GM12878 (cell line): ENCODE results near the gene REEP2. TPM values are rescaled to one million over a fixed set of nuclear protein-coding genes. Genes with fewer than 3 reads are reported as not detected.

Source experiments
- ATF7 ChIP-seq: fragments of 450-650 bp; IDR thresholded peaks from 2 replicates; pipeline ENCODE4 v1.6.1; 2016; ENCODE audit warnings: low read depth, mild to moderate bottlenecking
- CREB1 ChIP-seq: IDR thresholded peaks from 2 replicates; pipeline ENCODE4 v1.6.1; 2012; ENCODE audit warnings: low read depth, mild to moderate bottlenecking, inconsistent platforms
- CTCF ChIP-seq, 3 experiments: IDR thresholded peaks in 2 of 3; conservative IDR thresholded peaks in 1 of 3; 2 replicates each; pipeline ENCODE4 v1.5.1; 2011; ENCODE audit warnings: low read depth in 3 of 3, low read length in 3 of 3, mild to moderate bottlenecking in 3 of 3, control low read depth in 2 of 3, moderate library complexity in 2 of 3, inconsistent platforms in 1 of 3, mixed read lengths in 1 of 3; ENCODE audit not compliant: control insufficient read depth in 2 of 3, insufficient read depth in 1 of 3; ENCODE audit errors: extremely low read depth in 1 of 3
- DPF2 ChIP-seq: fragments of 450-650 bp; IDR thresholded peaks from 2 replicates; pipeline ENCODE4 v1.6.1; 2017; ENCODE audit warnings: mild to moderate bottlenecking
- EGR1 ChIP-seq, 2 experiments: IDR thresholded peaks; 1 replicate in 1 of 2; 2 replicates in 1 of 2; pipeline ENCODE4 v1.6.1; 2011 to 2012; ENCODE audit warnings: low read depth in 2 of 2, low read length in 2 of 2, borderline replicate concordance in 1 of 2, mild to moderate bottlenecking in 1 of 2, moderate library complexity in 1 of 2
- ELK1 ChIP-seq: IDR thresholded peaks from 2 replicates; pipeline ENCODE4 v1.6.1; 2012; ENCODE audit warnings: low read depth, low read length, improper control_type of control experiment
- KAT2A ChIP-seq: conservative IDR thresholded peaks from 2 replicates; pipeline ENCODE4 v1.6.1; 2011; ENCODE audit warnings: low read depth, low read length; ENCODE audit not compliant: control insufficient read depth
- KLF5 ChIP-seq: fragments of 450-650 bp; IDR thresholded peaks from 2 replicates; pipeline ENCODE4 v1.6.1; 2014; ENCODE audit warnings: mild to moderate bottlenecking; ENCODE audit not compliant: partially characterized antibody
- LARP7 ChIP-seq: fragments of 450-650 bp; IDR thresholded peaks from 2 replicates; pipeline ENCODE4 v1.6.1; 2017; ENCODE audit warnings: mild to moderate bottlenecking
- NBN ChIP-seq: fragments of 450-650 bp; IDR thresholded peaks from 2 replicates; pipeline ENCODE4 v1.6.1; 2016
- POLR2AphosphoS2 ChIP-seq: IDR thresholded peaks from 2 replicates; pipeline ENCODE4 v1.6.1; 2011; ENCODE audit warnings: low read depth, mild to moderate bottlenecking, low read length, improper control_type of control experiment, moderate library complexity
- POLR2AphosphoS5 ChIP-seq: IDR thresholded peaks from 2 replicates; pipeline ENCODE4 v1.6.1; 2011; ENCODE audit warnings: mild to moderate bottlenecking, low read length, inconsistent platforms
- POU2F2 ChIP-seq: IDR thresholded peaks from 3 replicates; pipeline ENCODE4 v1.6.1; 2011; ENCODE audit warnings: low read depth, mild to moderate bottlenecking, low read length, borderline replicate concordance
- RBBP5 ChIP-seq: fragments of 200-600 bp; sonication (generic); conservative IDR thresholded peaks from 2 replicates; pipeline ENCODE4 v1.6.1; 2016
- RELB ChIP-seq: fragments of 450-650 bp; IDR thresholded peaks from 2 replicates; pipeline ENCODE4 v1.6.1; 2017; ENCODE audit warnings: low read depth, mild to moderate bottlenecking, moderate library complexity
- SMAD1 ChIP-seq: fragments of 450-650 bp; IDR thresholded peaks from 2 replicates; pipeline ENCODE4 v1.6.1; 2018; ENCODE audit warnings: mild to moderate bottlenecking, low read depth; ENCODE audit not compliant: partially characterized antibody
- SMAD5 ChIP-seq: IDR thresholded peaks from 2 replicates; pipeline ENCODE4 v1.6.1; 2016; ENCODE audit warnings: antibody characterized with exemption, low read depth
- SMARCA5 ChIP-seq: fragments of 450-650 bp; IDR thresholded peaks from 2 replicates; pipeline ENCODE4 v1.6.1; 2017; ENCODE audit warnings: mild to moderate bottlenecking
- SP1 ChIP-seq: IDR thresholded peaks from one replicate; pipeline ENCODE4 v1.6.1; 2011; ENCODE audit warnings: low read depth, low read length
- TCF3 ChIP-seq: IDR thresholded peaks from 2 replicates; pipeline ENCODE4 v1.6.1; 2012; ENCODE audit warnings: low read depth, mild to moderate bottlenecking, low read length, borderline replicate concordance; ENCODE audit not compliant: insufficient read depth
- ZNF274 ChIP-seq: IDR thresholded peaks from one replicate; pipeline ENCODE4 v1.8.0; 2011; ENCODE audit not compliant: insufficient read length, insufficient read depth
- ZNF687 ChIP-seq: fragments of 450-650 bp; IDR thresholded peaks from 2 replicates; pipeline ENCODE4 v1.6.1; 2017; ENCODE audit warnings: mild to moderate bottlenecking, moderate library complexity
- polyA plus RNA-seq, 11 experiments: library from polyadenylated mRNA; depleted of rRNA in 4 of 11; unstranded in 6 of 11; stranded (reverse) in 5 of 11; fragments of >200 nt; fragmentation: Nextera tagmentation in 4 of 11; fragmentation: Illumina TruSeq in 1 of 11; extraction: Ambion mirVana in 4 of 11; extraction: Trizol in 1 of 11; gene quantifications; 1 replicate in 1 of 11; 2 replicates in 10 of 11; pipeline versions ENCODE4 v1.2.1 to v1.2.3, GENCODE V29; 2011 to 2016; ENCODE audit warnings: inconsistent platforms in 2 of 11, missing spikeins in 2 of 11, low read depth in 1 of 11
- total RNA-seq, 4 experiments: library from RNA; depleted of rRNA in 3 of 4; stranded (reverse); fragments of >200 nt in 3 of 4; fragmentation: Illumina TruSeq in 1 of 4; extraction: Trizol in 1 of 4; gene quantifications; 2 replicates each; pipeline versions ENCODE4 v1.2.1 to v1.2.3, GENCODE V29; 2013 to 2021

Gene REEP2
- total and polyA plus RNA-seq, 10 of the 15 experiments (the other 5 are each of a cell fraction or from before 2014, with no cell fraction given): 0.10 to 3.1 (median 2.0) TPM

- peak; percentile 98 for TF ChIP-seq TCF3
- TF ChIP-seq ZNF274: no peak
- peak; percentile 95 for TF ChIP-seq ZNF687
- peak; percentile 28 for TF ChIP-seq KLF5
- TF ChIP-seq LARP7: peak; percentile 96
- peak; percentile 94 for TF ChIP-seq CREB1
- TF ChIP-seq DPF2: peak; percentile 31
- peak; percentile 70 for TF ChIP-seq SMAD5
- TF ChIP-seq NBN: 0 out of 2 replicates have a peak, but pooled peaks have one; percentile 25
- TF ChIP-seq POLR2AphosphoS5: peak; percentile 95
- TF ChIP-seq CTCF (IDR thresholded peaks at IDR 0.05 in 2 of 3, conservative IDR thresholded peaks at IDR 0.05 in 1 of 3; ENCODE audit: control insufficient read depth in 2 of 3, extremely low read depth in 1 of 3, insufficient read depth in 1 of 3, low read depth in 3 of 3, low read length in 3 of 3): peak in 1 of 3 experiments; percentile 18; a peak in 1 of 6 replicates
- peak; percentile 37 for TF ChIP-seq SP1
- peak; percentile 74; the same call in 1 of the 2 replicates for TF ChIP-seq ELK1
- peak; percentile 93 for TF ChIP-seq POU2F2
- TF ChIP-seq KAT2A: no peak
- 0 out of 2 replicates have a peak, but pooled peaks have one; percentile 45 for TF ChIP-seq SMARCA5
- TF ChIP-seq SMAD1: peak; percentile 68
- no peak for TF ChIP-seq RBBP5
- TF ChIP-seq EGR1 (IDR thresholded peaks at IDR 0.05; ENCODE audit: borderline replicate concordance in 1 of 2, low read depth in 2 of 2, low read length in 2 of 2): peak; percentile 38 to 99
- no peak; the same call in 1 of the 2 replicates for TF ChIP-seq ATF7
- peak; percentile 99 for TF ChIP-seq POLR2AphosphoS2
- 0 out of 2 replicates have a peak, but pooled peaks have one; percentile 12 for TF ChIP-seq RELB
Measured at GRCh38 chr5:138465261-138466124, 26.6 kb downstream of the REEP2 start, which contains the start of gene EGR1 (continued).
